NCI-H345 treated with DMSO at 0.1 percent for 48 hours (cell line): Measurements from ENCODE around the gene NMNAT2.
"Not testable (repeated sequence)": the region's sequence is repeated elsewhere in the genome, so short reads cannot be mapped to it uniquely, and the experiment has no call there.

ENCODE experiments used
- DNase-seq: peaks from one replicate; lab custom pipeline; 2025; ENCODE audit not compliant: unreplicated experiment; lab: John Stamatoyannopoulos, UW

The NMNAT2 gene

GRCh38 chr1:183240853-183241252, 177.3 kb downstream of the NMNAT2 start:
- DNase-seq = not testable (repeated sequence)

DNA sequence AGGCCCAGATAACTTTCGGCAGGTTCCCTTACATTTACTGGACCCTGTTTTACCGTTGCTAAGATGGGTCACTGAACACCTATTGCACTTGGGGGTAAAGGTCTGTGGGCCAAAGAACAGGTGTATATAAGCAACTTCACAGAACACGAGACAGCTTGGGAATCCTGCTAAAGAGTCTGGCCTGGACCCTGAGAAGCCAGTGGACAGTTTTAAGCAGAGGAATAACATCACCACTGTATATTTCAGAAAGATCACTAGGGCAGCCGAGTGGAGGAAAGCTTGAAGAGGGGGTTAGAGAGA, 177.7 kb downstream of the NMNAT2 start:
- DNase-seq = no peak

DNA sequence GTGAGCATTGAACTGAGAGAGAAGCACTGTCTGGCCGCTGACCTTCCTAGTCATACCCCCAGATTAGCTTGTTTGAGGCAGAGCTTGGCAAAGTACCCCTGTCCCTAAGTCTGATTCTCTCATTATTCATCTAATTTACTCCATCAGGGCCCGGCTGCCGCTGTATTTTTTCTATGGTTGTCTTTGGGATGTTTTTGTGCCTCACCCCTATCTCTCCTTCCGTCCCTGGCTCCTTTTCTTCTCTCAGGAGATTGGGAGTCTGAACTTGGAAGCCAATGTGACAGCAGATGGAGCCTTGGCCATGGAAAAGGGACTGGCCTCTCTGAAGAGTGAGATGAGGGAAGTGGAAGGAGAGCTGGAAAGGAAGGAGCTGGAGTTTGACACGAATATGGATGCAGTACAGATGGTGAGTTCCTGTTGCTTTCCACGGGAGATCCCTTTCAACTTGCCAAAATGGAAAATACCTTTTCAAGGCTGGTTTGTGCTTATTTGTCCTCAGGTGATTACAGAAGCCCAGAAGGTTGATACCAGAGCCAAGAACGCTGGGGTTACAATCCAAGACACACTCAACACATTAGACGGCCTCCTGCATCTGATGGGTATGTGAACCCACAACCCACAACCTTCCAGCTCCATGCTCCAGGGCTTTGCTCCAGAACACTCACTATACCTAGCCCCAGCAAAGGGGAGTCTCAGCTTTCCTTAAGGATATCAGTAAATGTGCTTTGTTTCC, 178.2 kb downstream of the NMNAT2 start:
- no peak for DNase-seq

- no peak for DNase-seq
Measured at GRCh38 chr1:183239220-183239742, 178.9 kb downstream of the NMNAT2 start.

DNA sequence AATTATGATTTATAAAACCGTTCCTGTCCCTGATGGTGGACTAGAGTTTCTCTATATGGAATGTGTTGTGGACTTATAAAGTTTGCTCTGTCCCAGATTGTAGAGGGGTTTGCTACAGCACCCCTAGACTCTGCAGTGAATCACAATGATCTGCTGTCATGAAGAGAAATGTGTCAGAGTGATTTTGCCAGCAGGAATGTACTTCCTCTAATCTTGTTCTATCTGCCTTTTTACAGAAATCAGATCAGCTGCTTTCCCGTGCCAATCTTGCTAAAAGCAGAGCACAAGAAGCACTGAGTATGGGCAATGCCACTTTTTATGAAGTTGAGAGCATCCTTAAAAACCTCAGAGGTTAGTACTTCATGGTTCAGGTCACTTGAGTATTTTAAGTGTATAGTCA, 180.1 kb downstream of the NMNAT2 start:
- no peak for DNase-seq

DNA sequence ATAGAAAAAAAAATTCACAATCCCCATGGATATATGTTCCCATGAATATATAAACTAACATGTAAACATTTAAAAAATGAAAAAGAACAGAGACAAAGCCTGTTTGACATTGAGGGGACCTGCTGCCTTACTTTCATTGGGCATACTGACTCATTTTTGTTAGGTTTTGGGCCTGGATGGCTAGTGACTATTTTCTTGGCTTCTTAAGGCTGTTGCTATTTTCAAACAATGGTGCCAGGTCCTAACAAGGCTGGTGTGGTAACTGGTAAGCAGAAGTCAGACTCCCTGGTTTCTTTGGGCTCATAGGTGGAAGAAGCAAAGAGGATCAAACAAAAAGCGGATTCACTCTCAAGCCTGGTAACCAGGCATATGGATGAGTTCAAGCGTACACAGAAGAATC, 181.1 kb downstream of the NMNAT2 start:
- DNase-seq = no peak

- DNase-seq = no peak
Measured at GRCh38 chr1:183236158-183236725, 181.9 kb downstream of the NMNAT2 start.

GRCh38 chr1:183235503-183235902, 182.7 kb downstream of the NMNAT2 start:
- no peak for DNase-seq

DNA sequence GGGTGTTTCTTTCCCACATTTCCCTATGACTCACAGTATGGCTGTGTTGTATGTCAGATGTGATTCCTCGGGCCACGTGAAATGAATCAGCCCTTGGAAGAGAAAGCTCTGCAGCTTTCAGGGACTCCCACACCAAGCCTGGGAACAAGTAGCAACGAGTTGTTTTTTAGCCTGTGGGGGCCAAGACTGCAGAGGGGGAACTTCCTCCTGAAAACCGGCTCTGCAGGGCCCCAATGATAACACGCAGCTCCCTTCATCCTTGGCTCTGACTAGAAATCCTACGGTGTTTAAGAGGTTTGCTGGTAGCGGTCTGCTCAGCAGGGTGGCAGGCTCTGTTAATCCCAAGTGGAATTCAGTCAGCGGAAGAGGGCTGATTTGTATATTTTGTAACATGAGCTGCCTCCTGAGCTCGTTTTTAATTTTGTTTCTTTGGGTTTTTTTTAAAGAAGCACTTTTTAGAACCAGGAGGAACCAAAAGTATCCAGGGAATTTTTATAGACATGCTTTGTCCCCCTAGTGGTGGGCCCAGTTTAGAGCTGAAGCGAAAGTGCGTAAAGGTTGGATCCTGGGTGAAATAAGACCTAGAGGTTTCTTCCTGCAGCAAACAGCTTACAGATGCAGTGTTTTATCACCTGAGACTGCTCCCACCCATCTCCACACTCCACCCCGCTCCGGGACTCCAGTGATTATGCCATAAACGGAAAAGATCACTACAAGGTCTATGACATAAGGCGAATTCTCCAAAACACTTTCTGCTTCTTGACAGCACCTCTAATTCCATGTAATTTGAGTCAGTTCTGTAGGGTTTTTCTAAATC, 183.3 kb downstream of the NMNAT2 start:
- DNase-seq = peak; percentile 72

DNA sequence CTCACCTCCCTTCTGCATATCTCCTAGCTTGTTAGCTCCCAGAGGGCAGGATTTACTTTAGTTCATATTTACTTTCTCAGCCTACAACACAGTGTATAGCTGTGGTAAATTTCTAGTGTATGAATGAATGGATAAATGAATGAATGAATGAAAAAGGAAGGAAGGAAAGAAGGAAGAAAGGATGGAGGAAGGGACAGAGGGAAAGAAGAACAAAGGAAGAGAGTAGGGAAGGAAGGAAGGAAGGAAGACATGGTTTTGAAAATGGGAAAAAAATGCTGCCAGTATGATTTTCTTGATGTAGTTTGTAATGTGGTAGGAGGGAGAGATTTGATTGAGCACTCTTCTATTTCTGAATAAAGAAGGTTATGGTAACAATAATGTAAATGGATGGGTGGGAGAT, 185.1 kb downstream of the NMNAT2 start:
- no peak for DNase-seq

GRCh38 chr1:183231545-183231944, 186.6 kb downstream of the NMNAT2 start:
- DNase-seq = no peak

DNA sequence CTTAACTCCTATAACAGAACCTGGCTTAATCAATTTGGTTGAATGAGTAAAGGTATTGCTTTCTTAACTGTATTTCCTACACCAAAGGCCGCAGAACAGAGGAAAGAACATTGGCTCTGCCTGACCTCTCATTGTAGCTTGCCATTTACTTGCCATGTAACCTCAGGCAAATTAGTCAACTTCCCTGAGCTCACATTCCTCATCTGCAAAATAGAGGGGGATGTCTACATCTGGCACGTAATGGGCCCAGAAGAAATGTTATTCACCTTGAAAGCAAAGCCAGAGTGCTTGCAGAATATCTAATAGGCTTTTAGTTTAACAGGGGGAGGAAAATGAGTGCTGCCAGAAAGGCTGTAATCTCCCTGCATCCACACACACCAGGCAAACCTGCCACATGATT, 187.8 kb downstream of the NMNAT2 start:
- DNase-seq = no peak

DNA sequence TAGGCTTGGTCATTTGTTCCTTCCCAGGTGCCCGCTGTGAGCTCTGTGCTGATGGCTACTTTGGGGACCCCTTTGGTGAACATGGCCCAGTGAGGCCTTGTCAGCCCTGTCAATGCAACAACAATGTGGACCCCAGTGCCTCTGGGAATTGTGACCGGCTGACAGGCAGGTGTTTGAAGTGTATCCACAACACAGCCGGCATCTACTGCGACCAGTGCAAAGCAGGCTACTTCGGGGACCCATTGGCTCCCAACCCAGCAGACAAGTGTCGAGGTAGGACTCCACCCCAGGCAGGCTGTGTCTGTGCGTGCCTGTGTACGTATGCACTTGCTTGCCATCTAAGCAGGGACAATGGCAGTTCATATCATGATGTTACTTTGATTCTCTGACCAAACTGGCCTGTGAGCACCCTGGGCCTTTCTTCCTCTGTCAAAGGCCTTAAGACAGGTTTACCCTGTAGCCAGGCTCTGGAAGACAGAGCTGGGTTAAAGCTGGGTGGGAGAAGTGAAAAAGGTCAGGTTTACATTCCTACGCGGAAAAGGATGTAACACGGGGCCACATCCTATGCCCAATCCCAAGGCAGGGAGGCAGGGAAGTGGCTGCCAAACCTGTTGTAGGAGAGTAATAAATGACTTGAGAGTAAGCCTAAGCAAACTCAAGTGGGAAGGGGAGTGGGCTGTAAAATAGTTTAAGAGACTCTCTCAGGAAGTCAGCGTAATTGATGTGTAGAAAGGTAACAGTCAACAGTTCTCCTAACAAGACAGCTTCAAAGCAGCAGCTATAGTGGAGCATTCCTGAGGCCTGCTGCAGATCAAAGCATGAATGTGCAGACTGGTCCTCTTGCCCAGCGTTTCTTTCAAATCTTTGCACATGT, 189.6 kb downstream of the NMNAT2 start:
- no peak for DNase-seq

- no peak for DNase-seq
Measured at GRCh38 chr1:183227422-183228346, 190.5 kb downstream of the NMNAT2 start.

DNA sequence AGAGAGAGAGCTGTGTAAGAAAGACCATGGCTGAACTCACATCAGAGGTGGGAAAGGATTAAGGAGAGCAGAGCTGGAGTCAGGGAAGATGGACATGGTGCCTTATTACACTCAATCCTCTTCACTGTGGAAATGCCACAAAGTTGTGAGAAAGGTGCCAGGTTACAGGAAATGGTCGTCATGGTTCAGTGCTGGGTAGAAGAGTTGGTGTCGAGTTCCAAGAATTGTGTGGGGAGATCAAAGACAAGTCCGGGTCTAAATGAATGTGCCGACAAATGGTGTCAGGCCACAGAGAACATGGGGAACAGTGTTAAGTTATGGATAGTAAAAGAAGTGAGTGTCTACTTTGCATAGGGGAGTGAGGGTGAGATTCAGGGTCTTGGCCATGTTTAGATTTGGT, 191.2 kb downstream of the NMNAT2 start:
- no peak for DNase-seq

DNA sequence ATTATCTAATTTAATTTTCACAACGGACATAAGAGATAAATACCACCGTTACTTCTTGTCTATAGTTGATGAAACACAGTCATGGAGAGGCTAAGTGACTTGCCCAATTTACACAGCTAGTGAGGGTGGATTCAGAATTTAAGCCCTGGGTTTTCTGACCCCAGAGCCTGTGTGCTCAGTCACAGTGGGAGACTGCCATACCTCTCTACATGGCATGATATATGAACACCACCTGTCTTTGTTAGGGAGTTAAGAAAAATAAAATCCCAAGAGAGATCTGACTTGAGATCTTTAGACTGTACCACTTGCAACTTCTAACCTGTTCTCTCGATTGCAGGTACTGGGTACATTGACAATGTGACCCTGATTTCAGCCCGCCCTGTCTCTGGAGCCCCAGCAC, 191.8 kb downstream of the NMNAT2 start:
- DNase-seq = no peak

DNA sequence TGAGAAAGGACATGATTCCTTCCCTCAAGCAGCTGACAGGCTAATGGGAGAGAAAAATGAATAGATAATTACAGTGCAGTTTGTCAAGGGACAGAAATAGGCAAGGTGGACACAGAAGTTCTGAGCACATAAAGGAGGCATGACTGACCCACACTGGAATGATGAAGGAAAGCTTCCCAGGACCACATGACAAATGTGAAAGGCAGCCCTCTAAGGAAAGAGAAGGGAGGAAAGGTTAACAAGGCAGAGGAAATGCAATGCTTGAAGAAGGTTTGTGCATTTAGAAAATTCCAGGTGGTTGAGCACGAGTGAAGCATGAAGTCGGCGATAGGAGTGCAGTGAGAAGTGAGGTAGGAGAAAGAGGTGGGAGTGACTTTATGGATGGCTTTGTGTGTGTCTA, 194.7 kb downstream of the NMNAT2 start:
- DNase-seq = no peak

GRCh38 chr1:183222909-183223308, 195.3 kb downstream of the NMNAT2 start:
- no peak for DNase-seq

- no peak for DNase-seq
Measured at GRCh38 chr1:183219616-183220009, 198.6 kb downstream of the NMNAT2 start.

DNA sequence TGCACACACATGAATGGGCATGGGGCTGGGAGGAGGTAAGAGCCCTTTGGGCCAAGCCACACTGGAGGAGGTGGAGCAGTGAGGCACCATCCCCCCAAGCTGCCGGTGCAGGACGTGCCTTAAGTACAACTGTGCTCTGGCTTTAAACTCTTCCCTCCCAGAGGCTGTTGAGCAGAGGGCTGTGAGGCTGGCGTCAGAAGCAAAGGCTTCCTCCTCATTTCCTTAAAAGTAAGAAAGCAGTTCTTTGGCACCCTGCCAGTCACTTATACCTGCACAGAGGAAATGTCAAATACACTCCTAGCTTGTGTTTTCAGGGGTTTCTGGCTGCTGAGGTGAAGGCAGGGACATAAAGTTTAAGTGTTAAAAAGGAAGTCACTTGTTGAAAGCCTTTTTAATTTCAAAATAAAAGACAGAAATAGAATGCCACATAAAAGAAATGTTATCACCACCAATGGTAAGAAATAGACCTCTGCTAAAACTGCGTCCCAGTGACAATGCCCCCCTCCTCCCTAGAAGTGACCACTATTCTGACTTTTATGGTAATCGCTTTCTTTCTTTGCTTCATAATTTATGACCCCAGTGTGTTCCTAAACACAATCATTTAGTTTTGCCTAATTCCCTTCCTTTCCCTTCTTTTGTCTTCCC, 199.1 kb downstream of the NMNAT2 start:
- DNase-seq = peak; percentile 22
